Panc1 (cell line): Measurements from ENCODE around the gene TMEM163. TPM values are rescaled to one million over a fixed set of nuclear protein-coding genes. Genes with fewer than 3 reads are reported as not detected.

Source experiments
- ATAC-seq: fragments of 200-7000 bp; cut with Tn5 transposase; 2 replicates; pipeline ENCODE4 v1.9.1; 2020; ENCODE audit warnings: mild to moderate bottlenecking, moderate library complexity
- BruUV-seq: library from RNA; stranded (reverse); fragments of 400-500 nt; replicated peaks from 2 replicates; lab custom pipeline; 2021; lab: Mats Ljungman, UMichigan
- CTCF ChIA-PET: fragments of 300-600 bp; sonication (Branson Sonifier 250); formaldehyde crosslinking; loops from one replicate; lab custom pipeline; 2022; ENCODE audit warnings: antibody characterized with exemption; lab: Charles Lee
- POLR2A ChIA-PET: fragments of 300-600 bp; sonication (Branson Sonifier 250); formaldehyde crosslinking; loops from one replicate; lab custom pipeline; 2022; ENCODE audit warnings: antibody characterized with exemption; lab: Charles Lee
- DNase-seq: peaks from one replicate; pipeline ENCODE4 v3.0.0-alpha.2; 2010; ENCODE audit warnings: low read depth, low spot score
- H3K27ac ChIP-seq: 2 replicates; pipeline ENCODE4 v1.5.1; 2011; ENCODE audit warnings: mild to moderate bottlenecking, low read length, inconsistent platforms
- H3K27me3 ChIP-seq: fragments of 200-500 bp; sonication (Bioruptor generic); 2 replicates; pipeline ENCODE4 v1.6.0; 2014; ENCODE audit warnings: low read length, inconsistent platforms; ENCODE audit not compliant: control insufficient read depth, insufficient read depth
- H3K36me3 ChIP-seq: fragments of 200-500 bp; sonication (Bioruptor generic); 2 replicates; pipeline ENCODE4 v1.5.1; 2014; ENCODE audit warnings: inconsistent platforms, mild to moderate bottlenecking, low read length, moderate library complexity; ENCODE audit not compliant: control insufficient read depth, insufficient read depth
- H3K4me1 ChIP-seq: 2 replicates; pipeline ENCODE4 v1.5.1; 2011; ENCODE audit warnings: inconsistent platforms, mild to moderate bottlenecking, low read length, moderate library complexity; ENCODE audit not compliant: control insufficient read depth, insufficient read depth
- H3K4me3 ChIP-seq, 2 experiments: 2 replicates each; pipeline ENCODE4 v1.5.1; 2011 to 2012; ENCODE audit warnings: low read depth in 2 of 2, low read length in 2 of 2, mild to moderate bottlenecking in 2 of 2, inconsistent platforms in 1 of 2, moderate library complexity in 1 of 2
- H3K9me3 ChIP-seq: fragments of 200-500 bp; sonication (Bioruptor generic); 2 replicates; pipeline ENCODE4 v1.5.1; 2014; ENCODE audit warnings: low read depth, mild to moderate bottlenecking, inconsistent platforms, low read length, moderate library complexity; ENCODE audit not compliant: control insufficient read depth, insufficient read depth
- POLR2AphosphoS5 ChIP-seq: IDR thresholded peaks from 2 replicates; pipeline ENCODE4 v1.6.1; 2012; ENCODE audit warnings: mild to moderate bottlenecking, low read depth, low read length, moderate library complexity
- SIN3A ChIP-seq: IDR thresholded peaks from 2 replicates; pipeline ENCODE4 v1.6.1; 2012; ENCODE audit warnings: low read depth, mild to moderate bottlenecking, low read length, moderate library complexity, borderline replicate concordance; ENCODE audit not compliant: insufficient read depth
- TCF7L2 ChIP-seq: IDR thresholded peaks from 2 replicates; pipeline ENCODE4 v1.6.1; 2011; ENCODE audit warnings: mild to moderate bottlenecking, low read depth, low read length, inconsistent platforms
- in situ Hi-C: cut with HindIII; loops from 2 replicates; pipeline ENCODE4 v1.10.0; 2016; ENCODE audit warnings: low sequenced_read_pairs, low pct_unique_long_range_greater_than_20kb
- intact Hi-C: fragments of 100-400 bp; cut with micrococcal nuclease; formaldehyde crosslinking; loops from one replicate; pipeline ENCODE4 v1.10.0; 2022; ENCODE audit not compliant: unreplicated experiment
- total RNA-seq: library from RNA; stranded (reverse); gene quantifications from one replicate; pipeline ENCODE4 v1.2.1, GENCODE V29; 2021; ENCODE audit not compliant: unreplicated experiment
- TF ChIP-seq, protein P1 (sequence below): fragments of 450-650 bp; IDR thresholded peaks from 2 replicates; pipeline ENCODE4 v1.5.1; 2017; ENCODE audit warnings: mild to moderate bottlenecking
- TF ChIP-seq, protein P2 (sequence below), 2 experiments: IDR thresholded peaks; 2 replicates each; pipeline ENCODE4 v1.6.1; 2011 to 2012; ENCODE audit warnings: low read depth in 2 of 2, control low read depth in 1 of 2, low read length in 1 of 2, mild to moderate bottlenecking in 1 of 2, moderate library complexity in 1 of 2; ENCODE audit not compliant: insufficient read depth in 1 of 2

Gene TMEM163
- total RNA-seq, 1 experiment from 2014 or later, result not detected

DNA sequence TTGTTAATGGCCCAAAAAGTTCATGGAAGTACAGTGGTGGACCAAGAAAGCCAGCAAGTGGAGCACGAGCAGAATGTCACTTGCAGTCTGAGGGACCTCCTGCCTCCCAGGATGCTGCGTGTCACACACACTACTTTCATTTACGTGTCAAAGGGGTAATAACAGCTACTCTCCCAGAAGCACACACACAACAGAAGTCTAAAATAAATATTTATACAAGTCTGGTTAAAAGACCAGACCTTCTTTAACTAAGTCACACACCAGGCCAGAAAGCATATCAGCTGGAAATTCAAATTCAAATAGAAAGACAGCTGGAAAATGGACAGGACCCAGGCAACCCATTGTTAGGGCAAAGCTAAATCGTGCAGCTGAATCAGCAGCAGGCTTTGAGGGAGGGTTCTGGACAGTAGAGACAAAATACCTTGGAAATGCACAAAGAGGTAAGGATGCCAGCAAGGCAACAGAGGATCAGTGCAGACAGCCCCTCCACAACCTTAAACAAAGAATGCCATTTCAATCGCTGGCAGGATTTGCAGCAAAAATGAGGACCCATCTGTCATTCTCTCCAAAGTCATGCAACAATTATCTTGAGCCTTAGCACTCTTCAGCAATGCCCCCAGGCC lies 160.5 kb downstream of the TMEM163 start:
- Histone ChIP-seq H3K4me1 (no peaks in the 10 kb centered on the region), H3K4me3 (no peak overlapping the region), H3K27me3 (no peaks in the 10 kb centered on the region), H3K27ac (no peak overlapping the region), H3K36me3 (no peaks in the 10 kb centered on the region), H3K9me3 (no peaks in the 10 kb centered on the region)
- BruUV-seq, result no TSS peak
- in situ Hi-C loops, result no loop called here
- CTCF ChIA-PET, result no interaction called here
- DNase-seq (no peak), ATAC-seq (no peak)
- POLR2A ChIA-PET, result no interaction called here
- TF ChIP-seq, protein P1, sequence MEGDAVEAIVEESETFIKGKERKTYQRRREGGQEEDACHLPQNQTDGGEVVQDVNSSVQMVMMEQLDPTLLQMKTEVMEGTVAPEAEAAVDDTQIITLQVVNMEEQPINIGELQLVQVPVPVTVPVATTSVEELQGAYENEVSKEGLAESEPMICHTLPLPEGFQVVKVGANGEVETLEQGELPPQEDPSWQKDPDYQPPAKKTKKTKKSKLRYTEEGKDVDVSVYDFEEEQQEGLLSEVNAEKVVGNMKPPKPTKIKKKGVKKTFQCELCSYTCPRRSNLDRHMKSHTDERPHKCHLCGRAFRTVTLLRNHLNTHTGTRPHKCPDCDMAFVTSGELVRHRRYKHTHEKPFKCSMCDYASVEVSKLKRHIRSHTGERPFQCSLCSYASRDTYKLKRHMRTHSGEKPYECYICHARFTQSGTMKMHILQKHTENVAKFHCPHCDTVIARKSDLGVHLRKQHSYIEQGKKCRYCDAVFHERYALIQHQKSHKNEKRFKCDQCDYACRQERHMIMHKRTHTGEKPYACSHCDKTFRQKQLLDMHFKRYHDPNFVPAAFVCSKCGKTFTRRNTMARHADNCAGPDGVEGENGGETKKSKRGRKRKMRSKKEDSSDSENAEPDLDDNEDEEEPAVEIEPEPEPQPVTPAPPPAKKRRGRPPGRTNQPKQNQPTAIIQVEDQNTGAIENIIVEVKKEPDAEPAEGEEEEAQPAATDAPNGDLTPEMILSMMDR, result no peak
- no peak for TF ChIP-seq SIN3A
- no peak for TF ChIP-seq TCF7L2
- TF ChIP-seq POLR2AphosphoS5, result no peak
- TF ChIP-seq, protein P2, sequence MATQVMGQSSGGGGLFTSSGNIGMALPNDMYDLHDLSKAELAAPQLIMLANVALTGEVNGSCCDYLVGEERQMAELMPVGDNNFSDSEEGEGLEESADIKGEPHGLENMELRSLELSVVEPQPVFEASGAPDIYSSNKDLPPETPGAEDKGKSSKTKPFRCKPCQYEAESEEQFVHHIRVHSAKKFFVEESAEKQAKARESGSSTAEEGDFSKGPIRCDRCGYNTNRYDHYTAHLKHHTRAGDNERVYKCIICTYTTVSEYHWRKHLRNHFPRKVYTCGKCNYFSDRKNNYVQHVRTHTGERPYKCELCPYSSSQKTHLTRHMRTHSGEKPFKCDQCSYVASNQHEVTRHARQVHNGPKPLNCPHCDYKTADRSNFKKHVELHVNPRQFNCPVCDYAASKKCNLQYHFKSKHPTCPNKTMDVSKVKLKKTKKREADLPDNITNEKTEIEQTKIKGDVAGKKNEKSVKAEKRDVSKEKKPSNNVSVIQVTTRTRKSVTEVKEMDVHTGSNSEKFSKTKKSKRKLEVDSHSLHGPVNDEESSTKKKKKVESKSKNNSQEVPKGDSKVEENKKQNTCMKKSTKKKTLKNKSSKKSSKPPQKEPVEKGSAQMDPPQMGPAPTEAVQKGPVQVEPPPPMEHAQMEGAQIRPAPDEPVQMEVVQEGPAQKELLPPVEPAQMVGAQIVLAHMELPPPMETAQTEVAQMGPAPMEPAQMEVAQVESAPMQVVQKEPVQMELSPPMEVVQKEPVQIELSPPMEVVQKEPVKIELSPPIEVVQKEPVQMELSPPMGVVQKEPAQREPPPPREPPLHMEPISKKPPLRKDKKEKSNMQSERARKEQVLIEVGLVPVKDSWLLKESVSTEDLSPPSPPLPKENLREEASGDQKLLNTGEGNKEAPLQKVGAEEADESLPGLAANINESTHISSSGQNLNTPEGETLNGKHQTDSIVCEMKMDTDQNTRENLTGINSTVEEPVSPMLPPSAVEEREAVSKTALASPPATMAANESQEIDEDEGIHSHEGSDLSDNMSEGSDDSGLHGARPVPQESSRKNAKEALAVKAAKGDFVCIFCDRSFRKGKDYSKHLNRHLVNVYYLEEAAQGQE (IDR thresholded peaks at IDR 0.05; ENCODE audit: insufficient read depth in 1 of 2, low read depth in 2 of 2, low read length in 1 of 2), result no peak
- intact Hi-C loops, result no loop called here

DNA sequence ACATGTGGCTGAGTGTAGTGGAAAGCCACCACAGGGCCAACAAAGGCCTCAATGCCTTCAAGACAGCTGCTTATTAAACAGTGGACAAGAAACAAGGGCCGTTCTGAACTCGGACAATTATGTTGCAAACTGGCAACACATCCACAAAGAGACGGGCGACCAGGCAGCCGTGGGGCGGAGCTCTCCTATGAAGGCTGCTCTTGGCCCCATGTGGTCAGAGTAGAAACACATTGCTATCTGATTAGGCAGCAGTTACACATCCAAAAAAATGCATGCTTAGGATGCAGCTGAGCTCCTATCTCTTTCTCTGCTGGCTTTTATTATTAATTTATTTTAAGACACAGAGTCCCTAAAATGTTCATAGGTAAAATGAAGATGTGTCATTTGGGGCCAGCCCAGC lies 163.4 kb downstream of the TMEM163 start:
- Histone ChIP-seq H3K27ac (no peak overlapping the region), H3K9me3 (no peaks in the 10 kb centered on the region), H3K27me3 (no peaks in the 10 kb centered on the region), H3K4me3 (no peak overlapping the region), H3K36me3 (no peaks in the 10 kb centered on the region), H3K4me1 (no peaks in the 10 kb centered on the region)
- TF ChIP-seq SIN3A (no peak), POLR2AphosphoS5 (no peak), TCF7L2 (no peak)
- TF ChIP-seq, protein P1, result no peak
- TF ChIP-seq, protein P2 (IDR thresholded peaks at IDR 0.05; ENCODE audit: insufficient read depth in 1 of 2, low read depth in 2 of 2, low read length in 1 of 2), result no peak
- DNase-seq, result no peak
- ChIA-PET POLR2A (no interaction called here), CTCF (no interaction called here)
- intact Hi-C loops, result no loop called here
- ATAC-seq, result no peak
- in situ Hi-C loops, result no loop called here
- BruUV-seq, result no TSS peak
